Mesodermal cell (in vitro differentiated cells): Measurements from ENCODE around the gene TFDP3.

ENCODE experiments used
- H3K27ac ChIP-seq: 2 replicates; pipeline ENCODE4 v1.7.0; 2013; ENCODE audit warnings: mild to moderate bottlenecking, low read depth, low read length, moderate library complexity; ENCODE audit not compliant: severe bottlenecking
- H3K36me3 ChIP-seq: 2 replicates; pipeline ENCODE4 v1.7.1; 2013; ENCODE audit warnings: mild to moderate bottlenecking, low read length, moderate library complexity; ENCODE audit not compliant: control insufficient read depth, insufficient read depth
- H3K4me1 ChIP-seq: one replicate; pipeline ENCODE4 v1.7.1; 2013; ENCODE audit warnings: mild to moderate bottlenecking, low read length; ENCODE audit not compliant: insufficient read depth, control insufficient read depth, poor library complexity, severe bottlenecking
- H3K4me3 ChIP-seq: 2 replicates; pipeline ENCODE4 v1.7.0; 2013; ENCODE audit warnings: low read length, control low read depth, mild to moderate bottlenecking; ENCODE audit not compliant: insufficient read depth, poor library complexity, severe bottlenecking; ENCODE audit errors: extremely low read depth
- H3K9me3 ChIP-seq: 2 replicates; pipeline ENCODE4 v1.7.1; 2013; ENCODE audit warnings: mild to moderate bottlenecking, low read length, moderate library complexity; ENCODE audit not compliant: control insufficient read depth
- WGBS, 2 experiments: methylation state at CpG; one replicate each; pipeline ENCODE4 v1.1.5; 2013; ENCODE audit warnings: missing lambda C conversion rate in 2 of 2; ENCODE audit not compliant: insufficient coverage in 2 of 2; 5-methylcytosine and 5-hydroxymethylcytosine counted together

TFDP3 gene

GRCh38 chrX:133235830-133236229 lies 17.7 kb upstream of the TFDP3 start:
- Histone ChIP-seq H3K36me3 (no peaks in the 10 kb centered on the region), H3K4me1 (no peaks in the 10 kb centered on the region), H3K4me3 (no peak overlapping the region), H3K27ac (no peak overlapping the region), H3K9me3 (no peaks in the 10 kb centered on the region)
- 100% methylated on average over 2 of the region's 3 CpGs; no CpG with 5 or more reads in 1 of the 2 experiments for WGBS, 2 experiments

- Histone ChIP-seq H3K9me3 (no peaks in the 10 kb centered on the region), H3K4me1 (no peaks in the 10 kb centered on the region), H3K36me3 (no peaks in the 10 kb centered on the region), H3K4me3 (no peak overlapping the region), H3K27ac (no peak overlapping the region)
- WGBS, 2 experiments = 100% methylated on average over 1 of the region's 1 CpG; no CpG with 5 or more reads in 1 of the 2 experiments
These were observed 14.2 kb upstream of the TFDP3 start for GRCh38 chrX:133232331-133232730.

GRCh38 chrX:133229361-133229760 lies 11.2 kb upstream of the TFDP3 start:
- Histone ChIP-seq H3K9me3 (no peaks in the 10 kb centered on the region), H3K36me3 (no peaks in the 10 kb centered on the region), H3K4me3 (no peak overlapping the region), H3K4me1 (no peaks in the 10 kb centered on the region), H3K27ac (no peak overlapping the region)
- 83 to 100% methylated on average over 1 of the region's 4 CpGs for WGBS, 2 experiments

- no peaks in the 10 kb centered on the region for H3K9me3 ChIP-seq
- no peak overlapping the region for H3K27ac ChIP-seq
- H3K4me3 ChIP-seq = no peak overlapping the region
- no peaks in the 10 kb centered on the region for H3K36me3 ChIP-seq
- H3K4me1 ChIP-seq = no peaks in the 10 kb centered on the region
- no CpG with 5 or more reads among the region's 1 CpG for whole genome bisulfite sequencing, 2 experiments
These were observed 2.4 kb downstream of the TFDP3 start for GRCh38 chrX:133215747-133216146.

- H3K36me3 ChIP-seq = no peaks in the 10 kb centered on the region
- no peaks in the 10 kb centered on the region for H3K4me1 ChIP-seq
- H3K9me3 ChIP-seq = no peaks in the 10 kb centered on the region
- no peak overlapping the region for H3K4me3 ChIP-seq
- no peak overlapping the region for H3K27ac ChIP-seq
- no CpG with 5 or more reads among the region's 3 CpGs for WGBS, 2 experiments
These were observed 3.1 kb downstream of the TFDP3 start for GRCh38 chrX:133215017-133215416.

- 100% methylated on average over 1 of the region's 3 CpGs; no CpG with 5 or more reads in 1 of the 2 experiments for WGBS, 2 experiments
- H3K9me3 ChIP-seq = no peaks in the 10 kb centered on the region
- H3K36me3 ChIP-seq = no peaks in the 10 kb centered on the region
- no peaks in the 10 kb centered on the region for H3K4me1 ChIP-seq
- H3K4me3 ChIP-seq = no peak overlapping the region
- no peak overlapping the region for H3K27ac ChIP-seq
These were observed 3.9 kb downstream of the TFDP3 start for GRCh38 chrX:133214301-133214700.

GRCh38 chrX:133213117-133213516 lies 5.0 kb downstream of the TFDP3 start:
- Histone ChIP-seq H3K36me3 (no peaks in the 10 kb centered on the region), H3K4me3 (no peak overlapping the region), H3K4me1 (no peaks in the 10 kb centered on the region), H3K9me3 (no peaks in the 10 kb centered on the region), H3K27ac (no peak overlapping the region)
- WGBS, 2 experiments = 50 to 85% methylated on average over 1 to 4 of the region's 5 CpGs

- H3K9me3 ChIP-seq = no peaks in the 10 kb centered on the region
These were observed 10.4 kb downstream of the TFDP3 start for GRCh38 chrX:133207751-133208150.

GRCh38 chrX:133191739-133192039 lies 26.5 kb downstream of the TFDP3 start:
- WGBS, 2 experiments = no CpG with 5 or more reads among the region's 1 CpG

More at GRCh38 chrX:133207751-133208150, 10.4 kb downstream of the TFDP3 start:
- Histone ChIP-seq H3K36me3 (no peaks in the 10 kb centered on the region), H3K4me1 (no peaks in the 10 kb centered on the region), H3K27ac (no peak overlapping the region), H3K4me3 (no peak overlapping the region)
- WGBS, 2 experiments = no CpG with 5 or more reads among the region's 2 CpGs

GRCh38 chrX:133190877-133191738 lies 27.0 kb downstream of the TFDP3 start:
- 67% methylated on average over 3 of the region's 10 CpGs; no CpG with 5 or more reads in 1 of the 2 experiments for WGBS, 2 experiments
- Histone ChIP-seq H3K4me3 (no peak overlapping the region), H3K36me3 (no peaks in the 10 kb centered on the region)

More at GRCh38 chrX:133191739-133192039, 26.5 kb downstream of the TFDP3 start:
- Histone ChIP-seq H3K9me3 (no peaks in the 10 kb centered on the region), H3K27ac (no peak overlapping the region), H3K4me1 (no peaks in the 10 kb centered on the region), H3K4me3 (no peak overlapping the region), H3K36me3 (no peaks in the 10 kb centered on the region)

GRCh38 chrX:133189195-133189594 lies 29.0 kb downstream of the TFDP3 start:
- H3K4me1 ChIP-seq = no peaks in the 10 kb centered on the region
- H3K9me3 ChIP-seq = no peaks in the 10 kb centered on the region
- no peaks in the 10 kb centered on the region for H3K36me3 ChIP-seq
- WGBS, 2 experiments = 100% methylated on average over 1 to 2 of the region's 8 CpGs
- H3K4me3 ChIP-seq = no peak overlapping the region
- H3K27ac ChIP-seq = no peak overlapping the region

More at GRCh38 chrX:133190877-133191738, 27.0 kb downstream of the TFDP3 start:
- no peaks in the 10 kb centered on the region for H3K9me3 ChIP-seq
- no peak overlapping the region for H3K27ac ChIP-seq
- H3K4me1 ChIP-seq = no peaks in the 10 kb centered on the region
